ENCODE results near the gene TSPAN9.

GRCh38 chr12:3086211-3086610 lies 9.0 kb downstream of the TSPAN9 start:
- TF ChIP-seq POLR2AphosphoS5 (IDR thresholded peaks at IDR 0.05; ENCODE audit: low read depth, low read length) (no peak), SIN3A (IDR thresholded peaks at IDR 0.05; ENCODE audit: borderline replicate concordance, insufficient read depth, low read length) (no peak), REST (IDR thresholded peaks at IDR 0.05; ENCODE audit: insufficient read depth in 1 of 2, low read depth in 2 of 2, low read length in 2 of 2) (no peak), TAF1 (IDR thresholded peaks at IDR 0.05; ENCODE audit: borderline replicate concordance, insufficient read depth, low read length) (no peak), FOXP2 (optimal IDR thresholded peaks at IDR 0.05; ENCODE audit: borderline replicate concordance, extremely low read depth, extremely low read length, insufficient read depth) (no peak)
